C4-2B (cell line): ENCODE measurements around the gene SESN2.

Experiments
- CTCF ChIP-seq: fragments of 450-650 bp; conservative IDR thresholded peaks from 2 replicates; pipeline ENCODE4 v1.5.1; 2017; ENCODE audit warnings: mild to moderate bottlenecking
- ZFX ChIP-seq: fragments of 450-650 bp; IDR thresholded peaks from 2 replicates; pipeline ENCODE4 v1.6.1; 2017

- no peak for TF ChIP-seq CTCF
- TF ChIP-seq ZFX: no peak
Observed at GRCh38 chr1:28328228-28328648, 68.9 kb downstream of the SESN2 start.
